HL-60 (cell line): ENCODE results near the gene RASA1.
"Not testable (repeated sequence)": the region's sequence is repeated elsewhere in the genome, so short reads cannot be mapped to it uniquely, and the experiment has no call there.

ENCODE experiments used
- DNase-seq, 2 experiments: peaks; one replicate each; pipeline ENCODE4 v3.0.0-alpha.2; 2010 to 2020; ENCODE audit warnings: low read depth in 1 of 2, low spot score in 1 of 2
- H3K27ac ChIP-seq: fragments of 250-450 bp; sonication (Bioruptor Pico); replicated peaks from 2 replicates; pipeline ENCODE4 v1.5.1; 2020; ENCODE audit warnings: mild to moderate bottlenecking, moderate library complexity
- H3K27me3 ChIP-seq: fragments of 250-450 bp; sonication (Bioruptor Pico); 2 replicates; pipeline ENCODE4 v1.5.1; 2021; ENCODE audit warnings: mild to moderate bottlenecking, moderate library complexity; ENCODE audit not compliant: insufficient read depth, poor library complexity, severe bottlenecking
- H3K4me3 ChIP-seq: replicated peaks from 2 replicates; pipeline ENCODE4 v1.5.1; 2011; ENCODE audit warnings: mild to moderate bottlenecking, control low read depth, low read length; ENCODE audit not compliant: insufficient read depth
- CTCF ChIP-seq: IDR thresholded peaks from one replicate; pipeline ENCODE4 v1.5.1; 2011; ENCODE audit warnings: low read length, control low read depth, inconsistent platforms; ENCODE audit not compliant: insufficient read depth
- GABPA ChIP-seq: IDR thresholded peaks from 2 replicates; pipeline ENCODE4 v1.6.1; 2012; ENCODE audit warnings: low read depth
- POLR2AphosphoS5 ChIP-seq: IDR thresholded peaks from 2 replicates; pipeline ENCODE4 v1.6.1; 2012; ENCODE audit warnings: low read depth
- SPI1 ChIP-seq: IDR thresholded peaks from 2 replicates; pipeline ENCODE4 v1.6.1; 2012; ENCODE audit warnings: low read depth, mild to moderate bottlenecking, borderline replicate concordance
- TF ChIP-seq, protein P1 (sequence below): IDR thresholded peaks from 2 replicates; pipeline ENCODE4 v1.6.1; 2012; ENCODE audit warnings: low read depth; ENCODE audit not compliant: insufficient replicate concordance

Gene RASA1

DNA sequence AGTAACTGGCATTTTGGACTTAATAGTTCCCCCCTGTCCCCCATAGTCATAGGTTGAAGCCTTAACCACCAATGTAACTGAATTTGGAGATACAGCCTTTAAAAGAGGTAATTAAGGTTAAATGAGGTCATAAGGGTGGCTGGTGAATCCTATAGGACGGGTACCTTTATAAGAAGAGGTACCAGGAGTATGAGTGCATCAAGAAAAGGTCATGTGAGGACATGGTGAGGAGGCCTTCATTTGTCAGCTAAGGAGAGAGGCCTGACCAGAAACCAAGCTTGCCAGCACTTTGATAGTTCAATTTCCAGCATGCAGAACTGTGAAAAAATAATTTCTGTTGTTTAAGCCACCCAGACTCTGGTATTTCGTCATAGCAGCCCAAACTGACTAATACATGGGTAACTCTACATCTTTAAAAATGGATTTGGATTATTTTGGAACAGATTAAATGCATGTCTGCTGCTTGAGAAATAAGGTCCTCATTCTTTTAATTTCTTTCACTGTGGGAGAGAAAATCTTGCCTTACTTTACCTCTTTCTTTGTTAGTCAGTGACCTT is 9.7 kb downstream of the RASA1 start:
- Histone ChIP-seq H3K27ac (no peak overlapping the region), H3K4me3 (no peak overlapping the region), H3K27me3 (no peaks in the 10 kb centered on the region)
- TF ChIP-seq, protein P1, sequence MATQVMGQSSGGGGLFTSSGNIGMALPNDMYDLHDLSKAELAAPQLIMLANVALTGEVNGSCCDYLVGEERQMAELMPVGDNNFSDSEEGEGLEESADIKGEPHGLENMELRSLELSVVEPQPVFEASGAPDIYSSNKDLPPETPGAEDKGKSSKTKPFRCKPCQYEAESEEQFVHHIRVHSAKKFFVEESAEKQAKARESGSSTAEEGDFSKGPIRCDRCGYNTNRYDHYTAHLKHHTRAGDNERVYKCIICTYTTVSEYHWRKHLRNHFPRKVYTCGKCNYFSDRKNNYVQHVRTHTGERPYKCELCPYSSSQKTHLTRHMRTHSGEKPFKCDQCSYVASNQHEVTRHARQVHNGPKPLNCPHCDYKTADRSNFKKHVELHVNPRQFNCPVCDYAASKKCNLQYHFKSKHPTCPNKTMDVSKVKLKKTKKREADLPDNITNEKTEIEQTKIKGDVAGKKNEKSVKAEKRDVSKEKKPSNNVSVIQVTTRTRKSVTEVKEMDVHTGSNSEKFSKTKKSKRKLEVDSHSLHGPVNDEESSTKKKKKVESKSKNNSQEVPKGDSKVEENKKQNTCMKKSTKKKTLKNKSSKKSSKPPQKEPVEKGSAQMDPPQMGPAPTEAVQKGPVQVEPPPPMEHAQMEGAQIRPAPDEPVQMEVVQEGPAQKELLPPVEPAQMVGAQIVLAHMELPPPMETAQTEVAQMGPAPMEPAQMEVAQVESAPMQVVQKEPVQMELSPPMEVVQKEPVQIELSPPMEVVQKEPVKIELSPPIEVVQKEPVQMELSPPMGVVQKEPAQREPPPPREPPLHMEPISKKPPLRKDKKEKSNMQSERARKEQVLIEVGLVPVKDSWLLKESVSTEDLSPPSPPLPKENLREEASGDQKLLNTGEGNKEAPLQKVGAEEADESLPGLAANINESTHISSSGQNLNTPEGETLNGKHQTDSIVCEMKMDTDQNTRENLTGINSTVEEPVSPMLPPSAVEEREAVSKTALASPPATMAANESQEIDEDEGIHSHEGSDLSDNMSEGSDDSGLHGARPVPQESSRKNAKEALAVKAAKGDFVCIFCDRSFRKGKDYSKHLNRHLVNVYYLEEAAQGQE: no peak
- TF ChIP-seq CTCF (no peak), GABPA (no peak), SPI1 (no peak), POLR2AphosphoS5 (no peak)
- DNase-seq: no peak

GRCh38 chr5:87278590-87279100 is 11.0 kb downstream of the RASA1 start:
- H3K4me3 ChIP-seq: no peak overlapping the region
- DNase-seq: no peak
- no peaks in the 10 kb centered on the region for H3K27me3 ChIP-seq
- H3K27ac ChIP-seq: no peak overlapping the region
- TF ChIP-seq SPI1: no peak
- TF ChIP-seq GABPA: no peak
- TF ChIP-seq POLR2AphosphoS5: no peak
- TF ChIP-seq, protein P1: no peak
- TF ChIP-seq CTCF: no peak

GRCh38 chr5:87282269-87282668 is 14.6 kb downstream of the RASA1 start:
- no peak for DNase-seq
- H3K4me3 ChIP-seq: no peak overlapping the region
- TF ChIP-seq SPI1 (no peak), CTCF (no peak), GABPA (no peak), POLR2AphosphoS5 (no peak)
- TF ChIP-seq, protein P1: no peak
- no peak overlapping the region for H3K27ac ChIP-seq
- H3K27me3 ChIP-seq: no peaks in the 10 kb centered on the region

DNA sequence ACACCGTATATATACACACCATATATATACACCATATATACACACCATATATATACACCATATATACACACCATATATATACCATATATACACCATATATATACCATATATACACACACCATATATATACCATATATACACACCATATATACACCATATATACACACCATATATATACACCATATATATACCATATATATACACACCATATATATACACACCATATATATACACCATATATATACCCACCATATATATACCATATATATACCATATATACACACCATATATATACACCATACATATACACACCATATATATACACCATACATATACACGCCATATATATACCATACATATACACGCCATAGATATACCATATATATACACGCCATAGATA is 19.6 kb downstream of the RASA1 start:
- DNase-seq, H3K27me3 ChIP-seq, H3K4me3 ChIP-seq, H3K27ac ChIP-seq: not testable (repeated sequence)
